Lung microvascular endothelial cell (primary cell): Measurements from ENCODE around the gene MUC5B. TPM values are rescaled to one million over a fixed set of nuclear protein-coding genes. Genes with fewer than 3 reads are reported as not detected.

Experiments used
- DNase-seq, 2 donors: peaks; one replicate each; pipeline versions ENCODE4 v3.0.0 to v3.0.0-alpha.2; 2010; ENCODE audit warnings: low read depth in 2 of 2
- total RNA-seq: library from RNA; depleted of rRNA; stranded (reverse); fragments of >200 nt; gene quantifications from 2 replicates; pipeline ENCODE4 v1.2.1, GENCODE V29; 2014

The MUC5B gene
- total RNA-seq, 1 donor from 2014 or later, result not detected

GRCh38 chr11:1297011-1297575, 74.2 kb downstream of the MUC5B start:
- no peak for DNase-seq

DNA sequence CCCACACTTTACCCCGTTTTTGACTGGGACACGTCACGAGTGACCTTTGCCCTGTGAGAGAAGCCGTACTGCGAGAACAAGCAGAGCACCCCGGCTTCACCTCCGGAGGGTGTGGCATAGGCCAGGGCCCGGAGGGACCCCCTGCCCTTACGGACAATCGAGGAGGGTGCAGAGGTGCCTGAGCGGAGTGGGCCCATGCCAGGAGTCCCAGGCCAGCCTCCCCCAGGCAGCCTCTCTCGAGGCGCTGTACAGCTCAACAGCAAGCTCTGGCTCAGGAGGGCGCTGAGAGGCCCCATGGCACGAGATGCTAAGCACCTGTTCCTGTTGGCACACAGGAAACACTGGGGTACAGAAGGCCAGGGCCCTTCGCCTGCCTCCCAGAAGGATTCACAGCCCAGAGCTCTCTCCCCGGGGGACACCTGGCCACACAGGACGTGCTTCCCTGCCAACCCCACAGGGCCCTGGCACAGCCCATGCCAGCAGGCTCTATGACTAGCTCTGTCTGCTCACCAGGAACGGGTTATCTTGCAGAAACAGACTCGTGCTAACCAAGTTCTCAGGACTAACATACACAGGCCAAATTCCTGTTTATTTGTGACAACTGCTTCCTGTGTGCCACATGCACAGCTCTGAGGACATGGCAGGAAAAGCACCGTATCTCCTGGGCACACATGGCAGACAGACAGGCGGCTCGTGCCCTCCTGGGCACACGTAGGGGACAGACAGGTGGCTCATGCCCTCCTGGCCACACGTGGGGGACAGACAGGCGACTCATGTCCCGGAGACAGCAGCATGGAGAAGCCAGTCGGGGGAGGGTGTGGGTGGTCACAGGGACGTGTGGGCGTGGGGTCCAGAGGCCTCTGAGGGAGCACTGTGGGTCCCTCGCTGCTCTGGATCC, 75.0 kb downstream of the MUC5B start:
- DNase-seq, result peak in 1 of 2 donors; percentile 29

GRCh38 chr11:1298695-1299492, 76.0 kb downstream of the MUC5B start:
- DNase-seq, result no peak

- DNase-seq, result no peak
Observed at GRCh38 chr11:1299621-1300020, 76.8 kb downstream of the MUC5B start.

DNA sequence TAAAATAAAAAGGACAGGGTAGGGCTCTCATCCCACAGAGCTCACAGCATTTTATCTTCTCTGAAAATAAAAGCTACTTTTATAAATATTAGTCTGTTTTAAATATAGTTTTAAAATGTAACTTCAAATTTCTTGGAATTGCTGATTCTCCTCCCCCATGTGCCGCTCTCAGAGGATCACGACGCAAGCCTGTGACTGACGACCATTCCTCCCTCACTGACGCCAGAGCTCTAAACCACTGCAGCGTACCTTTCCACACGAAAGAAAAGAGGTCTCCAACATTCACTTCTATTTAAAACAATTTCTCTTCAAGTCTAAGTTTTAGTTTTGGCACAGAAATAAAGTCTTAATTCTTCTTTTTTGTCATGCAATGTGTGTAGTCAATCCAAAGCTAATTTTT, 77.3 kb downstream of the MUC5B start:
- DNase-seq, result no peak

GRCh38 chr11:1300569-1301187, 77.8 kb downstream of the MUC5B start:
- no peak for DNase-seq

- no peak for DNase-seq
Observed at GRCh38 chr11:1301220-1302000, 78.5 kb downstream of the MUC5B start.

DNA sequence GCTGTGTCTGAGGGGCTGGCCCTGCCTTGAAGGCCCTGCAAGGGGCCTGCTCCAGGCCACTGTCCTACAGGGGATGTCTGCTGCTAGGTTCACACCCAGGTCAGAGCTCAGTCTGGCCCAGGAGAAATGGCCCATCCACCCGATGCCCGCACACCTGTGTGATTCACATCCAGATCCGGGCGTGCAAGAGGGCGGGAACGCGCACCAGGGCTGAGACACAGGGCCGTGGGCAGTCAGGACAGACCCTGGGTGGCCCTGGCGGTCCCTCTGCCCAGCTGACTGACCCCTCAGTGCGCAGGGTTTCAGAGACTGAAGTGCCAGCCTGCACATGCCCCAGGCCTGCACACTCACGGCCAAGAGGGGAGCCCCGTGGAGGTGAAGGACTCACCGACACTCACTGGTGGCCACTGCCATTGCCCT, 79.2 kb downstream of the MUC5B start:
- no peak for DNase-seq

GRCh38 chr11:1302461-1303125, 79.7 kb downstream of the MUC5B start:
- no peak for DNase-seq

DNA sequence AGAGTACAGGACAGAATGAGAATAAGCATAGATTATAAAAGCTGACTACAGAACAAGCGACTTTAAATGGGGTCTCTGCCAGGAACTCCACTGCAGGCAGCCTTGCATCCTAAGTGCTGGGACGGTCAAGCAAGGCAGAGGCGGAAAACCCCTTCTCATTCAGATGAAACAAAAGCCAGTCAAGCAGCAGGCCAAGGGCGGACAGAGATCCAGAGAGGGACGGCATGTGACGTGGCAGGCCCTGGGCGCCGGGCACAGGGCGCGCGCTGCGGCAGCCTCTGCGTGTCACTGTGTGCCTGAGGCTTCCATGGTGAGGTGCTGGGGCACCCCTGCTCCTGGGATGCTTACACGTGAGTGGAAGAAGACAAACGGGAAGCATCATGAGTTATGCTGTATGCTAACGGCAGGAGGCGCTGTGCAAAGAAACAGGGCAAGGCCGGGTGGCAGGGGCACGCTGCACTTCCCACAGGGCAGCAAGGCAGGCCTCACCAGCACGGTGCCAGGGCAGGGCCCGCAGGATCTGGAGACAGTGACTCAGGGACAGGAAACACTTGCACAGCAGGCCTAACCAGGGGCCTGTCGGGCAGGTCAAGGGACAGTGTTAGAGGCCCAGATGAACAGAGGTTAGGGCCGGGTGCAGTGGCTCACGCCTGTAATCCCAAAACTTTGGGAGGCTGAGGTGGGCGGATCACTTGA, 80.4 kb downstream of the MUC5B start:
- peak; percentile 48 to 62 for DNase-seq

- DNase-seq, result peak in 1 of 2 donors; percentile 31
Observed at GRCh38 chr11:1303973-1304372, 81.1 kb downstream of the MUC5B start.

DNA sequence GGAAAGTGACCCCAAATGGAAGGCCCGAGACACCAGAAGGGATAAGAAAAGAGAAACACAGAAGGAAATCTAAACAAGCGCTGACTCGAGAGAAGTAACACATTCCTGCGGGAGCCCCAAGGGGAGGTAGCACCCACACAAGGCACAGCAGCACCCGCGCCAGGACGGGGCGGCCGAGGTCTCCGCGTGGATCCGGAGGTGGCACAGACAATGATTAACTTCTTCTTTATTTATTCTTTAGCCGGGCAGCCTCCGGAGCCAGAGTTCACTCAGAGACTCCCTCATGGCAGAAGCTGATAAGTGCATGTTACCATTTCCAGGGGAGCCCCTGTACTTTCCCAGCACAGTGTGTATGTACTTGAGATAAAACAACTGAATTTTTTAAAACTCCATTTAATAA, 81.5 kb downstream of the MUC5B start:
- DNase-seq, result peak in 1 of 2 donors; percentile 44

DNA sequence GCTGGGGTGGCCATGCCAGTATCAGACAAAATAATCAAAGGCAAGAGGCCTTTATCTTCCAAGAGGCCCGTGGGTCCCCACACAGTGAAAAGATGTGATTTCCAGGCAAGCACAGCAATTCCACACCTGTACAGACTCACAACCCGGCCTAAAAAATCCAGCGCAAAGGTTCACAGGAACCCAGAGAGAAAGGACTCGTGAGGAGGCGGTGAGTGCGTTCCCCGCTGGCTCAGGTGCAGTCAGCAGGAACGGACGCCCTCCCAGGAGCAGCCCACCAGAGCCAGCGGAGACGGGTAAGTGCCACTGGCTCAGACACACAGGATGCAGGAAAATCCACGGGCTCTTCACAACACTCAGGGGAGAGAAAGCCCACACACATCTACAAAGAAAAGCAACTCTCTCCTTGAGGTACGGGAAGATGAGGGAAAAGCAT, 82.2 kb downstream of the MUC5B start:
- no peak for DNase-seq

DNA sequence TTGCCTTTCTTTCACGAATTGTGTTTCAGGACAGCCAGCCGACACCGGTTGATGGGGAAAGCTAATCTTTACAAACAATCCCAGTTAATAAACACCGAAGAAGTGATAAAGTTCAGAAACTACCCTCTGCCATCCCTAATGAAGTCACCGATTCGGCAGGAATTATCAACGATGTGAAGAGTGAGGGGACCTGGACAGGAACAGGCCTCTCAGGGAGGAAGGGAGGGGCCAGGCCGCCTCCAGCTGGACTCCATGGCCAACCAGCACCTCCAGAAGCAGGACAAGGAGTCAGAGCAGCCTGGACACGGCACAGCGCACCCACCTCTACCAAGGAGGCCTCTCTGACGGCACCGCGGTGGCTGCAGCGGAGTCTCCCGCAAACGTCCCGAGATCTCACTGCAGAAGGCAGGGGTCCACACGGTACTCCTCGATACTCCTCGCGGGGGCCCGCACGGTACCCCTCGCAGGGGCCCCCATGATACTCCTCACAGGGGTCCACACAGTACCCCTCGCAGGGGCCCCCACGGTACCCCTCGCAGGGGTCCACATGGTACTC, 82.7 kb downstream of the MUC5B start:
- no peak for DNase-seq

- no peak for DNase-seq
Observed at GRCh38 chr11:1306186-1307162, 83.6 kb downstream of the MUC5B start.

DNA sequence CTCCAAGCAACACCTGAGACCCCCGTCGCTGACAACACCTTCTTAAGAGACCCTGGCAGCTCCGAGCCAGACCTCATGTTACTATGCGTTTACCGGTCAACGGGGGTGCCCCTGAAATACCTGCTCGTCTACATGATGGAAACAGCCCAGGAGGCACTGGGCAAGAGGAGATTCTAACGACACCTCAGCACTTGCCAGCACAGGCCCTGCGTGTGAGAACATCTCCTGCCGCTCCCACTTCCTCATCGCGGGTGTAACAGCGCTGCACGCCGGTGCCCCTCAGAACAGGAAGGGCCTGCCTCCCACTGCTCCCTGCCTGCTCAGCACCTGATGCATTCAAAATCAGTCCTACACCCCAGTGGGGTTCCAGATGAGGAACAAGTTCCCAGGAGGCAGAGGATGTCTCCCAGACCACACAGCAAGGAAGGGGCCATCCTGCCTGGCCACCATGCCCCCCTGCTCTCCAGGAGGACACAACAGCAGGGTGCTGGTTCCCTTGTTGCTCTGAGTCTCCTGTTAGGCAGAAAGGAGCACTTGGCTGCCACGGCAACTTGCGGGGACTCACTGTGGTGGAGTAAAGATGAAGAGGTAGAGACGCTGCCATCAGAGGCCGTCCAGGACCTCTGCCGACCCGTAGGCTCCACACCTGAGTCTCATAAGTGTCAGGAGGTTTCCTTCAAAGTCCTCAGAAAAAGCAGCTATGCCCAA, 84.5 kb downstream of the MUC5B start:
- no peak for DNase-seq

DNA sequence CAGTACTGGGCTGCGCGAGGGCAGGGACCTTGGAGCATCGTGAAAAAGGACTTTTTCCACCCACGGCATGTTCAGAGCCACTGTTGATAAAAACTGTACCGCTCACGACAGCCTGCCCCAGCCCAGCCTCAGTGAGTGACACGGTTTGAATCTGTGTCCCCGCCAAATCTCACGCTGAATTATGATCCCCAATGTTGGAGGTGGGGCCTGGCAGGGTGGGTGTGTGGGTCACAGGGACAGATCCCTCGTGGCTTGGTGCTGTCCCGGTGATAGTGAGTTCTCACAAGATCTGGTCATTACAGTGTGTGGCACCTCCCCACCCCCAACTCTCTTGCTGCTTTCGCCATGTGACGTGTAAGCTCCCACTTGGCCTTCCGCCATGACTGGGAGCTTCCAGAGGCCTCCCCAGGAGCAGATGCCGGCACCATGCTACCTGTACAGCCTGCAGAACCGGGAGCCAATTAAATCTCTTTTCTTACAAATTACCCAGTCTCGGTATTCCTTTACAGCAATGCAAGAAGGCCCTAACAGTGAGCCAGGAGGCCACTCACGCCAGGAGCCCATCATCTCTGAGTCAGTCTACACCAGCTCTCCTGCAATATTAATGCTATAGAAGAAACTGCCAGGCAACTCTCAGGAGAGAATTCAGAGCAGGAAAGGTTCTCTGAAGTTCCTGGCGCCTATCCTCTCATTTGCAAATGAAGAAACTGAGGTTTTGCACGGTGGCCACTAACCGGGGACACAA, 85.3 kb downstream of the MUC5B start:
- DNase-seq, result no peak
